Eye (tissue), 1 donor: ENCODE measurements around the gene TCF4.
A peak's percentile ranks its signal among the peaks of the same experiment; 100 is the strongest.

Experiments
- DNase-seq: peaks from one replicate; pipeline ENCODE4 v3.0.0-alpha.2; 2015

The TCF4 gene

DNA sequence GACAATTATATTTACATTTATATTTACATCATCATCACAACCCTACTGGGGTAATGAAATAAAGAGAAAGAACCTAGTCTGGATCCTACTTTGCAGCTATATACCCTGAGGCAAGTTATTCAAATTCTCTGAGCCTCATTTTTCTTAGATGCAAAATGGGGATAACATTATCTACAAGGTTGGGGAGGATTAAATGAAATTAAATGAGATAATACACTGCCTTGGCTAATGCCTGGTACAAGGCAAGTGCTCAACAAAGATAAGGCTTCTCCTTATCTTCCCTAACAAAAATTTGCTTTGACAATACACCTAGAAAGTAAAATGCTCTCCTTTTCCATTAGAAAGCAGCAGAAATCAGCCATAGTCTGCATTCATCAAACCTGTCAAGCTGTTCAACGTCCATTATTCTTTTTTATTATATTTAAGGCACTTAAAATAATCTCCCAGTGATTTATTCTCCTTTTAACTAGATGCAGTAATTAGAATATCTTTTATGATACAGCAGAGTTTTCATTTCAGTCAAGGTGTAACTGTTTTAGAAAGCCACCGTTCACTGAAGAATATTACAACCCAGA is 44.8 kb downstream of the TCF4 start:
- no peak for DNase-seq

DNA sequence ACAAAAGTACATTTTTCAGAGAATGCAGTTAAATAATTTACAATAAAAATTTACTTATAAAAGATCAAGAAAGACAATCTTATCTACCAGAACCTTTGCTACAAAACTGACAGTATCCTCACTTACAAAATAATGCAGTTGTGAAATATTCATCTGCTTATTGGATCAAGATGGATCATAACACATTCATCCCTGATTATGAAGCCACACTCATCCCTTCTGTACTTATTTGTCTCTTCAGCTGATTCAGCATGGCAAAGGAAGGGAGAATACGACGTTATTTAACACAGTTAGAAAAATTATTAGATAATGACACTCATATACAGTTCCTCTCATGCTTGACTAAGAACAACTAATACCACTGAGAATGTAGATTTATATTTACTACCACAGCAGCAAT is 46.4 kb downstream of the TCF4 start:
- no peak for DNase-seq

DNA sequence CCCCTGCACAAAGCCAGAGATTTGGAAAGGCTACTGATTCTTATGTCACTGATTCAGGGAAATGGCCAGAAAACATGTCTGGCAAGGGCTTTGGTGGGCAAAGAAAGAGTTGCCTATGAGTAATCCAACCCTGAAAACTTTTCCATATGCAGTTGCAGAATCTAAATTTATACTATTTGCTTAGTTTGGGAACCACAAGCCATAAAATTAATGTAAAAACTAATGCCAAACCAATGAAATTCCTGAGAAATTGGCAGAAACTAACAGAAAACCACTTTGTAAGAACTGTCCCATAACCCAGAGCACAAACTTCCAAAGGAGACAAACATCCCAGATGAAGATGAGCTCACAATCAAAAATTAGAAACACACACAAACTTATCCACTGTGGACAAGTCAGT is 48.8 kb downstream of the TCF4 start:
- DNase-seq = no peak

DNA sequence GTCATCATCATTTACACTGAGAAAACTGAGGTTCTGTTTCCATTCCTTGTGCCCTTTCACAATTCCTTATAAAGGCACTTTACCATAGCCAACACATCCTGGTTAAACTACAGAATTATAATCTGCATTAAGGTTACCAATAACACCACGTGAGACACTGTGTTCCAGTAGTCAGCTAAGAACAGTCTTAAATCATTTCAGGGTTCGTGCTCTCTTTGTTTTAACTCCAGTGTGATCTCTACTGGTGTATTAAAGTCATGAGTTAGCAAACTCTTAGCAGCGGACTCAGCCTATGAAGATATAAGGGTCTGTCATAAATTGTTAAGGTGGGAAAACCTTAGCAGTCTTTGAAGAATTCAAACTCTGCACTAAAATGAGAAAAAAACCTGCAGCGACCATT is 53.0 kb downstream of the TCF4 start:
- no peak for DNase-seq

DNA sequence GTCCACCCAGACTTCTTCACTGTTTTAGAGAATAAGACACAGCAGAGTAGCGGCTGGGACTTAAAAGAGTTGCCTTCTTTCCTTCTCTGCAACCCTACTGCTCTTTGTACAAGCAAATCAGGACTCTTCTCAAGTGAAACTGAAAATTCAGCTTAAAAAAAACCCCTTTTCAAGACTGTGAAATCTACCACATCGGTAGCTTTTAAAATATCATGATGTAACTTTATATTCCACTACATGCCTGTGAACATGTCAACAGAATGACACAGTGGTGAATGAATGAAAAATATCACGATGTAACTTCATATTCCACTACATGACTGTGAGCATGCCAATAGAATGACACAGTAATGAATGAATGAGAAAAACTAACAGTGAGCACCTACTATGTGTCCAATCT is 53.4 kb downstream of the TCF4 start:
- DNase-seq = no peak

DNA sequence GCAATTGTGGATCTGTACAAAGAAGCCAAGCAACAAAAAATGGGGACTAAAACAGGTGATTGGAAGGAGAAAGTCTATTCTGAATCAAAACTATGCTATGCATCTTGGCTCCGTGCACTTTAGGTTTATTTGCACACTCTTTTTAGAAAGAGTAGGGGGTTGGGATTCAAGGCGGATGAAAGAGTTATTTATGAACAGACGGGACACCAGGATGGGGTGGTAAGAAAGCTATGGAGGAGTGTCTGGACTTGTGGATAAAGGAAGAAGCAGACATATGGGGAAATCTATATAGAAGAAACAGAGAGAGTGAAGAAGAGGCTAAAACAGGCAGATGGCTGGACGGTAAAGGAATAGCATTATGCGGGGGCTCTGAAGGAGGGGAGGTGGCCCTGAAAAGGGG is 57.8 kb downstream of the TCF4 start:
- no peak for DNase-seq

DNA sequence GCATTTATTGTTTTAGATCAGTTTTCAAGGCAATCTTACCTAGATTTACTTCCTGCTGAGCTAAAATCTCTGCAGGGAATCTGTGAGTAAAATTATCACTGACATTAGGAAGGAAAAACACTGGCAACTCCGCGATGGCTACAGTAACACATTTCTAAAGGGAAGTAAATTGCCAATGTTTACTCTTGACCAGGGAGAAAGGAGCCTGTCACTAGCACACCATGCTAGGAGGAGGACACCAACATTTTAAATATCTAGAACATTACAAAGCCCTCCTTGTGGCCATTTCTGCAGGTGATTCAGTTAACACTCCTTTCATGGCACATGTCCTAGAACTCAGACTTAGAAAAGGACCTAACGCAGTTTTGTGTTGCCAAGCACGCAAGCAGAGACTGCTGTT is 58.4 kb downstream of the TCF4 start:
- DNase-seq = no peak

DNA sequence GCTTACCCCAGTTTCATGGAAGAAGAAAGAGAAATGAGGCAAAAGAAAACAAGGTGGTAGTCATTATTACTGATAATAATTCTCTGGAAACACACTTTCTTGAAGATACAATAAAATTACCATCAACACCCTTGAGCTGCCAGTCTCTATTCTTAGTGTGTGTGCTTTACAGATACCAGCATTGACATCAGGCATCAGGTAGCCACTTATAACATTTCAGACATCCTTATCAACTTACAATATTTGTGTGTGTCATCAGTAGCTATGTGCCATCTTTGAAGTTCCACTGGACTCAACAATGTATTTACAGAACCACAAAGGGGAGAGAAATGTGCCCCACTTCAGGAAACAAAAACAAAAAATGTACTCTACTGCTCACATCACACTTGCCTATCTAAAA is 62.1 kb downstream of the TCF4 start:
- DNase-seq = no peak

DNA sequence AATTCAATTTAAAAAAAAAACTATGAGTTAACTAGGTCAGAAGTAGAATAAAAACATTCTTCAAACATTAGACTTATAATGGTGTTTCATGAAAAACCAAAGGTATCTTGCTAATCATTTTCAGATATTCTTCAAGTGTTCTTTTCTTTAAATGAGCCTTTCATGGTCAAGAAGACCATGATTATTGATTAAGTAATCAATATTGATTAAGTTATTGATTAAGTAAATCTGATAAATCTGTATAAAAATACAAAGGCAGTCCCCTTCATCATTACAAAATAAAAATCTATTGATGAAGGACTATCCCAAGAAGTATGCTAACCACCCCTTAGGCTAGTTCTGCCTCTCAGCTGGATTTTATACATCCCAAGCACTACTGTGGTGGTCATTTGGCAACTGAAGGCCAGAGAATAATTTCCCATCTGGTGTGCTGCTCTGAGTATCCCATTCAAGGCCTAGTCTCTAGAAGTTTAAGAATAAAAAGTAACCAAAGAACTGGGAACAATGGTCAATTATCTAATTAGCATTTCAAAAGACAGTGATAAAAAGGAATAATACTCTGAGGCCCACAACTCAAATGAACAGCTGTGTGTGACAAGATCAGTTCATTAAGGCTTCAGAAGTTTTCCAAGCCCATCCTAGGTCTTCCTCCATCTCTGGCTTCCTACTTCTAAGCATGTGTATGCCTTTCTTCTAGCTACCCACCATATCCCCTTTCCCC is 63.5 kb downstream of the TCF4 start:
- peak; percentile 24 for DNase-seq

DNA sequence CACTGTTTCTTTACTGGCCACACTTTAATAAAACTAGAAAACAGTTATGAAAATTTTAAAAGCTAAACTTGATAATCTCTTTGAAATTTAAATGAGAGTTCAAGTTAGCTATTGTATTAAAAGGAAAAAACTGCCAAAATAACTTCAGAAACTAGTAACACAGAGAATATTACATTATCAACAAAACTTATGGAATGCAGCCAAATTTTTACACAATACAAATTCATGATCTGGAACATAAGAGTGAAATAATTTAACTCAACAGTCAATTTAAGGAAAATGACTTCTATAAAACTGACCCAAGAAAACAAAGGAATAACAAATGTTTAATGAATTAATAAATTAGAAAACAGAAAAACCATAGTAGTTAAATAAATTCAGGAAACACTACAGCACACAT is 65.0 kb downstream of the TCF4 start:
- no peak for DNase-seq

DNA sequence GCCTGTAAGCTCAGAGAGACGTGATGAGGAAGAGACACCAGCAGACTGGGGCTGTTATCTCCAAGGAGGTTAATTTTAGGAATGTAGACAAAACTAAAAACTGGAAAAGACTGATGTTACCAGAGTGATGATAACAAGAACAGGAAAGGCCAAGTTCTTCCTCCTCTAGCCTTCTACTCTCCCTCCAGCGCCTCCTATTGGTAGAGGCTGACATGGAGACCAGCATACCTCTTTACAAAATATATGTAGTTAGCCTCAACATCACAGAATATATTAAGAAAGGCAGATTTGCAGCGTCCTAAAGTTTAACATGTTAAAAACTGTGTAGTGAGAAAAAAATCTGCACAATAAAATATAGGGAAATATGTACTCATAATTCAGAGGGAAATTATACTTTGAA is 66.0 kb downstream of the TCF4 start:
- no peak for DNase-seq

DNA sequence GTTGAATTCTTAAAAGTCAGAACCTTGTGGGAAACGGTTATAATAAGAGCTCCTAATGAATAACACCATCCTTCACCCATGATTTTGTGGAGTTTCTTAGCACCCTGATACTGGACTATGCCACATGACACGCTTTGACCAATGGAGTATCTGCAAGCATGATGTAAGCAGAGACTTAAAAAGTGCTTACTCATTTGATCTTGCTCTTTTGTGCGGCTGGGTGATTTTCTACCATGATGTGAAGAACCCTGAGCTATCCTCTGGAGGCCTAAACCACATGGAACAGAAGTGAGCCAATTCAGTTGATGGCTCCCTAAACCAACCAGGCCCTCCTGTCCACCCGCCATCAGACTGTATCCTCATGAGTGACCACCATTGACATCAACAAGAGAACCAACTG is 70.9 kb downstream of the TCF4 start:
- no peak for DNase-seq

DNA sequence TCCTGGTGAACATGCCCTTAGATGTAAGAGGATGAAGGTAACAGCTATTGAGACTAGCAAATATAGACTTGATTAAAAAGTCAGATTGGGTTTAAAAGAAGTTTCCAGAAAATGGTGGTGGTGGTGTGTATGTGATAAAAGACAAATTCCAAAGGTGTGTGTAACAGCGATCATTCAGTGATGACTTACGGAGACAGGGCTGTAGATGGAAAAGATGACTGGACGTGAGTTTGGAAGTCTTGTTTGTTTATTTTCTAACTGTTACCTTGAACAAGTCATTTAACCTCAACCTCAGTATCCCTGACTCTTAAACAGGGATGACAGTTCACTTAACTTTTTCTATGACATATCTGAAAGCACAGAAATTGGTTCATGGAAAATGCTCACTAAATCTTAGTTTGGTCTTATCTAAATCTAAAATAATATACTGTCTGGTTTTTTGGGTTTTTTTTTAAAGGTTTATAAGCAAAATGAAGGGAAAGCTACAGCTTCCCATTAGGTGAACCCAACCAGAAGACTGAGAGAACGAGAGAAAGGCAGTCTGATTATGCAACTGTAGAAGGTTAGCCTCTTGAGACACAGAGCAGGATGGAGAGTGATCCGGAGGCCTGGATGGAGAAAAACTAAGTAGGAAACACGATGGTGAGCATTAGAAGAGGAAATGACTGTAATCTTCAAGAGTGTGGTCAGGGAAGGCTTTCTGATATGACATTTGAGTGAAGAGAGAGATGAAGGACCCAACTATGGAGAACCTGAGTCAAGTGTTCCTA is 71.9 kb downstream of the TCF4 start:
- no peak for DNase-seq

DNA sequence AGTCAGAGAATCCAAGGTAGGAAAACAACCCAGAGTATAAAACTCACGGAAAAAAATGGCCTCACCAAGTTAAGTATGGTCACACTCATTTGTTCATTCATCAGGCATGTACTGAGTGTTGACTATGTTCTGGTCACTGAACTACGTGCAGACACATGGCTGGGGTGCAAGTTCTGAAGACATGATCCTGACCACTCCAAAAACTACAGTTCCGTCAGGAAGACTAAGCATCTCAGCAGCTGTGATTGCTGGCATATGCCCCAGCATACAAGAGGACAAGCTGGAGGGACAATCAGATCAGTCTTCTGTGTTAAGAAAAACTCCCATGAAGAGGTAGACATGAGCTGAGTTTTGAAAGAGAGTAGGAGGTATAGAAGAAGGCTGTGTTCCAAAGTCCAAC is 72.8 kb downstream of the TCF4 start:
- DNase-seq = no peak

DNA sequence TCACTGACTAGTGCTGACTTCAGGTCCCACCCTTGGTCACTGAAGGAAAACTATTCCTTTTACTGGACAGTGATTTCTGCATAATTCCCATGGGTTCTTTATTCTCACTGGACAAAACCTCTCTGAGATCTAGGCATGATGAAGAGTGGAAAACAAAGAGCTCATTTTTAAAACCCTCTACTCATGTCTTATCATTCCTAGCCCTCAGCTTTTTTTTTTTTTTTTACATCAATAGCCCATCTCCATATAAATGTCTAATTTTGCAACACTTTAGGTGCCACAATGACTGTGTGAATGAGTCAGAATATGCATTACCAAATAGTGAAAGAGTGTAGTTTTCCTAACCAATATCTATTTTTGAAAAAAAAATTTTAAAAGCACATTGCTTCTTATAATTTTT is 74.8 kb downstream of the TCF4 start:
- no peak for DNase-seq

DNA sequence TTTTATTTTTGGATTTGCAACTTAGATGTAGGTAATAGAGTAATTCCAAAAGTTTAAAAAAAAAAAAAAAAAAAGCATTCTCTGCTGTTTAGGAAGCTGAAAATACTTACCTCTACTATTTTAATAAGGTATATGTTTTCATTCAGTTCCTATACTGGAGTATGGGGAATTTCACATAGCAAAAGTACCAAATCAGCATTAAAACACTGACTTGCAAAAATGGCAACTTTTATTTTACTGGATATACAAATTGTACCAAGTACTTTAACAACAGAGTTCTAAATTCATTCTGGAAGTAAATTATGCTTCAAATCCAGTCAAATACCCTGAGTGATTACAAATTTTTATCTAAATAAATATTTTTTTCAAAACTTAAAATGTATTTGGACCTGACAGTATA is 76.7 kb downstream of the TCF4 start:
- no peak for DNase-seq

DNA sequence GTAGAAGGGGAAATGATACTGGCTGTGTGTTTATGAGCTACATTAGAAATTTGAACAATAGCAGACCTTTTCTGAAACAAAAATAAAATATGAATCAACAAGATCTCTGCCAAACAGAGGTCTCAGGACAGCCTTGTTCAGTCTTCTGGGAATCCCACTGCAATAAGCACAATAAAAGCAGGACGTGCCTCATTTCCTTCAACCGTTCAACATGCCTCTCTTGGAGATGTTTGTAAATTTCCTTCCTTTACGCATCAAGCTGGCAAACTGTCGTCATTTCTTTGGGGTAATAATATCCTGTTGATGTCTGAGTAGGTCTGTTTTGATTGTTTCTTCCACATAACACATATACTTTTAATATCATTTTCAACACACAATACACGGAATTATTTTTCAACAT is 77.2 kb downstream of the TCF4 start:
- peak; percentile 42 for DNase-seq

DNA sequence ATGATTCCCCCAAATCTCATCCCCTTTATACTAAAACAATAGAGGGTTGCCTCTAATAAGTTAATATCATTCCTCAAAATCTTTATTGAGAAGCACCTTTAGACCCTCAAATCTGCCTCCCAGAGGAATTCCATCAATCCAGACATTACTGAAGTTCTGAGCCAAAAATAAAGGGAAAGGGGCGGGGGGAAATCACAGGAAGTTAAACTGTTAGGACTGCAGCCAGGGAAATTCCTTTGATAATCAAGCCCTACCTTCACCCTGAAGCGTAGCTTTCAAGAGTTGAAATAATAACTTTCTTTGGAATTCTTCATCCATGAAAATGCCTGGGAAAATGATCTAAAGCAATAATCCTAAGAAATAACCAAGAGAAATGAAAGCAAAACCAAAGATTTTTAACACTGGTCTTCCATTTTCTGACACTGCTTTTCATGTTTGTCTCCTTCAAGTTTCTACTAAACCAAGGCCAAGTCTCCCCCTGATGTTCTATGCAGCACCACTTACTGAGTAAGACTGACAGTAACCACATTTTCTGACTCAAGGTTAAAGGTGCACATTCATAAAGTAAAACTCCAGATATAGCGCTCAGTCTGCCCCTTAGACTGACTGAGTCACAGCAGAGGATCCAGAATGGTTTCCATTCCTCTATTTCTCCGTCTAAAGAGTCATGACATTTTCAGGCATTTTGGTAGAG is 78.2 kb downstream of the TCF4 start:
- DNase-seq = no peak

DNA sequence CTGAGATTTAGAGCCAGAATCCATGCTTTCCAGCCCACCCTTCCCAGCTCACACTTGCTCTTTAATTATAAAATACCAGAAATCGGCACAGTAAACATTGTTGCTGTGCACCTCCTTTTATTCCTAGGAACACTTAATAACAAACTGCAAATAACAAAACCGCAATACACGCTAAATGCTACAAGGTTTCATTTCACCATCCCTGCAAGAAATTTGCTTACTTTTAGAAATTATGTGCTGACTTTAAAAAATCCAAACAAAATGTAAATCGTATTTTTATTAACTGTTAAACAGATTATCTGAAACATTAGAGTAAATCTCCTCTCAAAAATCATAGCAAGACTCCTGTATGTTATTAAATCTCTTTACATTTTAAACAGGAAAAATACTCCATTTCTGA is 79.3 kb downstream of the TCF4 start:
- no peak for DNase-seq

DNA sequence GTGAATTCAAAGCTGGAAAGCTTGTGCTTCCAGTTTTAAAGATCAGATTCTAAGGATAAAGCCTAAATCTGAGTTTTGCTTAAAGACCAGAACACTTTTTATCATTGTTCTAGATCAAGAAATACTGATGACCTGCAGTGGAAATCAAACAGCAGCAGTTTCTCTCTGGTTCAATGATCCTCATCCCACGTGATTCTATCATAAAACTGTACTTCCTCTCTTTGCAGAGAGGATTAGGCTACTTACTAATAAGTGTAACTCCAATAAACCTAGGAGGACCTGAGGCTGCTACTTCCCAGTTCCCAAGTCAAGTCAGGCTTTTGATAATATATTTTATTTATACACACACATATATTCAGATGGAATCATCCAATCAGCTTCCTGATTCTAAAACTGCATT is 81.9 kb downstream of the TCF4 start:
- no peak for DNase-seq

DNA sequence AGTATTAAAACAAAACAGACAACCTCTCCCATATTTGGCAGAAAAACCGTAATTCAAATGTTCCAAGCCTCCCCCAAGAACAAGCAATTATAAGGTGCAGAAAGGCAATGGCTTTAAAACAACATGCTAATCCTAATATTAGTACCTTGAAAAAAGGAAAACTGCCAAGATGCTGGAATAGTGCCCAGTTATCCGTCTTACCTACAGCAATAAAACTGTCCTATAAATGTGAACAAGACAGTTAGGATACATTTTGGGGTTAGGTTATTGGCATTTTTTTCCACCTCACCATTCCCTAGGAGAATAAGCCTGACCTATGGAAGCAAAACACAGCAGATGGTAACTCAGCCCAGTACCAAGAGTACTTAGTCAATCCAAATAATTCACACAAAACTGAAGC is 83.2 kb downstream of the TCF4 start:
- DNase-seq = no peak

DNA sequence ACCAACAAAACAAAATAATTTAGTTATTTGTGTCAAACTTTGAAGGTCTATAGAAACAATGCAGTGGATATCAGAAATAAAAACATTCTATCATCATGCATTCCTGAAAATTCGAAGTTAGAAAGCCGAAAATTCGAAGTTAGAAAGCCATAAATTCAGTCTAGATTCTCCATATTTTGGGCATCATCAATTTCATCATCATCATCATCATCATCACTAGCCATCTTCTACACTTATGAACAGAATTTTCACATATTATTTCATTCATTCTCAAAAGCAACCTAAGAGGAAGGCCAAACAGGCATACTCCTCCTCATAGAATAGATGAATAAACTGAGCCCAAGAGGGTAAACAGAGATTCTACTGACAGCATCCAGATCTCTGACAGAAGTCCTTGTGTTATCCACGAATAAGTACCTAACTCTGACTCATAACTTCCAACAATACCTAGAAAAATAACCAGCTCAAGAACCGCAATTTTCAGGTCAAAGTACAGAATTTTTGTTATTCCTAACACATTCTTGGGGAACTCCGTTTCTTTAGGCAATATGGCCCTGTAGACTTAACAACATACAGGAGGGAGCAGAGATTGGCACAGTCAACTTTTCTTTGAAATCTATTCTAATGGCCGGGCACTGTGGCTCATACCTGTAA is 84.7 kb downstream of the TCF4 start:
- DNase-seq = no peak

DNA sequence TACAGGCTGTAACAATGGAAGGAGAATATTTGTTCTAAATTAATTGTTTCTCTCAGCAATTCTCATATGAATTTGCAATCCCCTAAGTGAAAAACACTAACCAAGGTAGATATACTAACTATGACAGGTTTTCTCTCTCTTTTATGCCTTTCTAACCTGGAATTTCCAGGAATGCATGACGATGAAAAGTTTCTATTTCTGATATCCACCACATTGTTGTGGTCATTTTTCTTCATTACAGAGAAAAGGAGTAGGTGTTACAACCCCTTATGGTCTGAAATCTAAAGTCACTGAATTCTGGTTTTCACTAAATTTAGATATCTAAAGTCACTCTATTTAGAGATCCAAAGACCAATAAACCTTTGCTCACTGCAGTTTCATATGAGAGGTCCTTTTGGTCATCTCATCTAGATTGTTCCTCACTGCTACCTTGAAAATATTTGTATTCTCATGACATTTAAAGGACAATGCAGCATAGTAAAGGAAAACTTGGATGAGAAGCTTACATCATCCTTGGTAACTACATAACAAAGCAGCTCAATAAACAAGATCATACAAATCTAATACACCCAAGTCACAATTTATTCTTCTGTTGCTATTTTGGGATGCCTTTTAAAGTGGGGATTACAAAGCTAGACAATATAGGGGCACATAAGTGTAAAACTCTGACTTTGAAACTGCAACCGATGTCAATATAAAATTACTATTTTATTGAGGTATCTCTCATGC is 85.8 kb downstream of the TCF4 start:
- no peak for DNase-seq
